ENCODE measurements around the gene PELI3. TPM values are rescaled to one million over a fixed set of nuclear protein-coding genes. Genes with fewer than 3 reads are reported as not detected.
"Not testable (repeated sequence)": the region's sequence is repeated elsewhere in the genome, so short reads cannot be mapped to it uniquely, and the experiment has no call there.

Gene PELI3
- polyA plus RNA-seq, 1 donor from 2014 or later: 13.3 TPM

DNA sequence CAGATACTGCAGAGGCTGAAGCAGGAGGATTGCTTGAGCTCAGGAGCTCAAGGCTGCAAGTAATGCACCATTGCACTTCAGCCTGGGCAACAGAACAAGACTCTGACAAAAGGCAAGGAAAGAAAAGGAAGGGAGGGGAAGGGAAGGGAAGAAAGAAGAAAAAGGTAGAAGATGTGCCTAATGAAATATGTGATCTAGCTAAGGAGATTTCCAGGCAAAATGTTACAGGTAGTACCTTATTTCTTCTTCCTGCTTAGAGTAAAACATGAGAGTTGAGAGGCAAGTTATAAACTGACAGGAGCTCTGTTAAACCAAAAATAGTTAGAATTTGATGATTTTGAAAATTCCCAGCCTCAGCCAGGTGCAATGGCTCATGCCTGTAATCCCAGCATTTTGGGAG is 4.7 kb upstream of the PELI3 start:
- Histone ChIP-seq H3K9me3 (ENCODE audit: low read length) (no peaks in the 10 kb centered on the region), H3K27me3 (ENCODE audit: insufficient read depth, low read depth, low read length) (no peaks in the 10 kb centered on the region), H3K36me3 (ENCODE audit: insufficient read depth, low read length) (no peaks in the 10 kb centered on the region), H3K4me3 (ENCODE audit: low read length) (no peak overlapping the region), H3K9ac (ENCODE audit: low read length) (no peak overlapping the region), H3K4me2 (ENCODE audit: low read length) (no peak overlapping the region), H3K27ac (ENCODE audit: low read length) (no peak overlapping the region), H3K79me2 (replicated peaks; ENCODE audit: insufficient read depth, low read length) (no peaks in the 10 kb centered on the region), H2AFZ (ENCODE audit: low read depth, low read length) (no peak overlapping the region), H4K20me1 (ENCODE audit: insufficient read depth) (no peaks in the 10 kb centered on the region), H3K9me2 (ENCODE audit: insufficient read depth, low read length) (no peaks in the 10 kb centered on the region), H3F3A (ENCODE audit: insufficient read depth, low read length, poor library complexity, severe bottlenecking) (no peaks in the 10 kb centered on the region)
- TF ChIP-seq, protein P1, sequence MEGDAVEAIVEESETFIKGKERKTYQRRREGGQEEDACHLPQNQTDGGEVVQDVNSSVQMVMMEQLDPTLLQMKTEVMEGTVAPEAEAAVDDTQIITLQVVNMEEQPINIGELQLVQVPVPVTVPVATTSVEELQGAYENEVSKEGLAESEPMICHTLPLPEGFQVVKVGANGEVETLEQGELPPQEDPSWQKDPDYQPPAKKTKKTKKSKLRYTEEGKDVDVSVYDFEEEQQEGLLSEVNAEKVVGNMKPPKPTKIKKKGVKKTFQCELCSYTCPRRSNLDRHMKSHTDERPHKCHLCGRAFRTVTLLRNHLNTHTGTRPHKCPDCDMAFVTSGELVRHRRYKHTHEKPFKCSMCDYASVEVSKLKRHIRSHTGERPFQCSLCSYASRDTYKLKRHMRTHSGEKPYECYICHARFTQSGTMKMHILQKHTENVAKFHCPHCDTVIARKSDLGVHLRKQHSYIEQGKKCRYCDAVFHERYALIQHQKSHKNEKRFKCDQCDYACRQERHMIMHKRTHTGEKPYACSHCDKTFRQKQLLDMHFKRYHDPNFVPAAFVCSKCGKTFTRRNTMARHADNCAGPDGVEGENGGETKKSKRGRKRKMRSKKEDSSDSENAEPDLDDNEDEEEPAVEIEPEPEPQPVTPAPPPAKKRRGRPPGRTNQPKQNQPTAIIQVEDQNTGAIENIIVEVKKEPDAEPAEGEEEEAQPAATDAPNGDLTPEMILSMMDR (IDR thresholded peaks at IDR 0.05; ENCODE audit: poor library complexity, severe bottlenecking): no peak
- TF ChIP-seq, protein P2, sequence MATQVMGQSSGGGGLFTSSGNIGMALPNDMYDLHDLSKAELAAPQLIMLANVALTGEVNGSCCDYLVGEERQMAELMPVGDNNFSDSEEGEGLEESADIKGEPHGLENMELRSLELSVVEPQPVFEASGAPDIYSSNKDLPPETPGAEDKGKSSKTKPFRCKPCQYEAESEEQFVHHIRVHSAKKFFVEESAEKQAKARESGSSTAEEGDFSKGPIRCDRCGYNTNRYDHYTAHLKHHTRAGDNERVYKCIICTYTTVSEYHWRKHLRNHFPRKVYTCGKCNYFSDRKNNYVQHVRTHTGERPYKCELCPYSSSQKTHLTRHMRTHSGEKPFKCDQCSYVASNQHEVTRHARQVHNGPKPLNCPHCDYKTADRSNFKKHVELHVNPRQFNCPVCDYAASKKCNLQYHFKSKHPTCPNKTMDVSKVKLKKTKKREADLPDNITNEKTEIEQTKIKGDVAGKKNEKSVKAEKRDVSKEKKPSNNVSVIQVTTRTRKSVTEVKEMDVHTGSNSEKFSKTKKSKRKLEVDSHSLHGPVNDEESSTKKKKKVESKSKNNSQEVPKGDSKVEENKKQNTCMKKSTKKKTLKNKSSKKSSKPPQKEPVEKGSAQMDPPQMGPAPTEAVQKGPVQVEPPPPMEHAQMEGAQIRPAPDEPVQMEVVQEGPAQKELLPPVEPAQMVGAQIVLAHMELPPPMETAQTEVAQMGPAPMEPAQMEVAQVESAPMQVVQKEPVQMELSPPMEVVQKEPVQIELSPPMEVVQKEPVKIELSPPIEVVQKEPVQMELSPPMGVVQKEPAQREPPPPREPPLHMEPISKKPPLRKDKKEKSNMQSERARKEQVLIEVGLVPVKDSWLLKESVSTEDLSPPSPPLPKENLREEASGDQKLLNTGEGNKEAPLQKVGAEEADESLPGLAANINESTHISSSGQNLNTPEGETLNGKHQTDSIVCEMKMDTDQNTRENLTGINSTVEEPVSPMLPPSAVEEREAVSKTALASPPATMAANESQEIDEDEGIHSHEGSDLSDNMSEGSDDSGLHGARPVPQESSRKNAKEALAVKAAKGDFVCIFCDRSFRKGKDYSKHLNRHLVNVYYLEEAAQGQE (IDR thresholded peaks at IDR 0.05; ENCODE audit: borderline replicate concordance): no peak
- TF ChIP-seq MXI1 (conservative IDR thresholded peaks at IDR 0.05; ENCODE audit: poor library complexity, severe bottlenecking): no peak
- TF ChIP-seq TAF1 (IDR thresholded peaks at IDR 0.05; ENCODE audit: low read depth): no peak
- no peak for TF ChIP-seq EZH2 (IDR thresholded peaks at IDR 0.05; ENCODE audit: borderline replicate concordance, insufficient read depth, low read length, poor library complexity, severe bottlenecking)
- TF ChIP-seq POLR2AphosphoS5 (IDR thresholded peaks at IDR 0.05): no peak
- no peak for TF ChIP-seq SMC3 (conservative IDR thresholded peaks at IDR 0.05; ENCODE audit: poor library complexity)
- TF ChIP-seq RAD21 (conservative IDR thresholded peaks at IDR 0.05): no peak
- TF ChIP-seq EP300 (conservative IDR thresholded peaks at IDR 0.05; ENCODE audit: poor library complexity, severe bottlenecking): no peak

DNA sequence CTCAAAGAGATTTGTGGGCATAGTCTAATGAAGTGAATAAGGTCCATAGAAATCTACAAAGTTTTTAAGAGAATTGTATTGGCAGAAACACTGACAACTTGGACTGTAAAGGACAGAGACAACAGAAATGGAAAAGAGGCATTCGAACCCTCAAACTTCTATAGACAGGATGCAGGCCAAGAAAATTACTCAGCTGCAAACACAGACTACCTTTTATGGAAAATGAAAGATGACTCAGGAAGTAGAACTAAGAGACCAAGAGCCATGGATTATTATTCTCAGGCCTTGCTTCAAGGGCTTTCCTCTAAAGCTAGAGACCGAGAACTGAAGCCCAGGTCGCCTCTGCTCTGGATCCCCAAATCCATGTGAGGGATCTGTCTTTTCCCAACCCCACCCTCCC is 3.8 kb upstream of the PELI3 start:
- Histone ChIP-seq H3K79me2 (replicated peaks; ENCODE audit: insufficient read depth, low read length) (no peaks in the 10 kb centered on the region), H3K4me3 (ENCODE audit: low read length) (no peak overlapping the region), H3K9me2 (ENCODE audit: insufficient read depth, low read length) (no peaks in the 10 kb centered on the region), H3K27ac (ENCODE audit: low read length) (no peak overlapping the region), H3K27me3 (ENCODE audit: insufficient read depth, low read depth, low read length) (no peaks in the 10 kb centered on the region), H4K20me1 (ENCODE audit: insufficient read depth) (no peaks in the 10 kb centered on the region), H3F3A (ENCODE audit: insufficient read depth, low read length, poor library complexity, severe bottlenecking) (no peaks in the 10 kb centered on the region), H3K4me2 (ENCODE audit: low read length) (no peak overlapping the region), H2AFZ (ENCODE audit: low read depth, low read length) (no peak overlapping the region), H3K36me3 (ENCODE audit: insufficient read depth, low read length) (no peaks in the 10 kb centered on the region), H3K9me3 (ENCODE audit: low read length) (no peaks in the 10 kb centered on the region), H3K9ac (ENCODE audit: low read length) (no peak overlapping the region)
- TF ChIP-seq EZH2 (IDR thresholded peaks at IDR 0.05; ENCODE audit: borderline replicate concordance, insufficient read depth, low read length, poor library complexity, severe bottlenecking): no peak
- TF ChIP-seq RAD21 (conservative IDR thresholded peaks at IDR 0.05): no peak
- TF ChIP-seq SMC3 (conservative IDR thresholded peaks at IDR 0.05; ENCODE audit: poor library complexity): no peak
- TF ChIP-seq, protein P2 (IDR thresholded peaks at IDR 0.05; ENCODE audit: borderline replicate concordance): no peak
- TF ChIP-seq TAF1 (IDR thresholded peaks at IDR 0.05; ENCODE audit: low read depth): no peak
- no peak for TF ChIP-seq MXI1 (conservative IDR thresholded peaks at IDR 0.05; ENCODE audit: poor library complexity, severe bottlenecking)
- TF ChIP-seq POLR2AphosphoS5 (IDR thresholded peaks at IDR 0.05): no peak
- TF ChIP-seq EP300 (conservative IDR thresholded peaks at IDR 0.05; ENCODE audit: poor library complexity, severe bottlenecking): no peak
- TF ChIP-seq, protein P1 (IDR thresholded peaks at IDR 0.05; ENCODE audit: poor library complexity, severe bottlenecking): no peak

DNA sequence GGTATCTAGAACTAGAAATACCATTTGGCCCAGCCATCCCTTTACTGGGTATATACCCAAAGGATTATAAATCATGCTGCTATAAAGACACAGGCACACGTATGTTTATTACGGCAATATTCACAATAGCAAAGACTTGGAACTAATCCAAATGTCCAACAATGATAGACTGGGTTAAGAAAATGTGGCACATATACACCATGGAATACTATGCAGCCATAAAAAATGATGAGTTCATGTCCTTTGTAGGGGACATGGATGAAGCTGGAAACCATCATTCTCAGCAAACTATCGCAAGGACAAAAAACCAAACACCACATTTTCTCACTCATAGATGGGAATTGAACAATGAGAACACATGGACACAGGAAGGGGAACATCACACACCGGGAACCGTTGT is 2.6 kb upstream of the PELI3 start:
- H3K4me3 ChIP-seq (ENCODE audit: low read length); H3K36me3 ChIP-seq (ENCODE audit: insufficient read depth, low read length); H3K27me3 ChIP-seq (ENCODE audit: insufficient read depth, low read depth, low read length); H3F3A ChIP-seq (ENCODE audit: insufficient read depth, low read length, poor library complexity, severe bottlenecking); H3K9ac ChIP-seq (ENCODE audit: low read length); H3K4me2 ChIP-seq (ENCODE audit: low read length); H4K20me1 ChIP-seq (ENCODE audit: insufficient read depth); H2AFZ ChIP-seq (ENCODE audit: low read depth, low read length); H3K9me3 ChIP-seq (ENCODE audit: low read length); H3K79me2 ChIP-seq (replicated peaks; ENCODE audit: insufficient read depth, low read length); H3K9me2 ChIP-seq (ENCODE audit: insufficient read depth, low read length); H3K27ac ChIP-seq (ENCODE audit: low read length): not testable (repeated sequence)
